A549 (cell line): Measurements from ENCODE around the gene LCN15. TPM values are rescaled to one million over a fixed set of nuclear protein-coding genes. Genes with fewer than 3 reads are reported as not detected.

Experiments
- CBX2 ChIP-seq: fragments of 200-600 bp; sonication (generic); IDR thresholded peaks from 2 replicates; pipeline ENCODE4 v1.6.1; 2016; ENCODE audit warnings: low read depth, mild to moderate bottlenecking, borderline replicate concordance
- CEBPB ChIP-seq, 2 experiments: fragments of >200 bp in 1 of 2; sonication (Bioruptor Twin) in 1 of 2; formaldehyde crosslinking in 1 of 2; IDR thresholded peaks; 2 replicates each; pipeline ENCODE4 v1.6.1; 2012 to 2016
- EHF ChIP-seq: fragments of 250-450 bp; sonication (Bioruptor Pico); IDR thresholded peaks from 2 replicates; pipeline ENCODE4 v1.5.0; 2020; ENCODE audit warnings: mild to moderate bottlenecking
- EP300 ChIP-seq, 2 experiments: fragments of >200 bp; sonication (Bioruptor Twin); formaldehyde crosslinking; IDR thresholded peaks; 2 replicates in 1 of 2; 3 replicates in 1 of 2; pipeline ENCODE4 v1.6.1; 2016 to 2017
- FOSL2 ChIP-seq, 2 experiments: fragments of 450-650 bp in 1 of 2; fragments of >200 bp in 1 of 2; sonication (Bioruptor Twin) in 1 of 2; formaldehyde crosslinking; IDR thresholded peaks; 2 replicates each; pipeline versions ENCODE4 v1.5.0 to v1.6.1; 2016 to 2020; ENCODE audit warnings: mild to moderate bottlenecking in 1 of 2, moderate library complexity in 1 of 2
- GATA3 ChIP-seq: IDR thresholded peaks from 2 replicates; pipeline ENCODE4 v1.6.1; 2012; ENCODE audit warnings: borderline replicate concordance
- HDAC2 ChIP-seq: fragments of 200-600 bp; sonication (generic); IDR thresholded peaks from 2 replicates; pipeline ENCODE4 v1.6.1; 2016
- HOXB13 ChIP-seq: fragments of 250-450 bp; sonication (Bioruptor Pico); IDR thresholded peaks from 2 replicates; pipeline ENCODE4 v1.5.0; 2020; ENCODE audit warnings: low read depth, mild to moderate bottlenecking, moderate library complexity
- JUN ChIP-seq, 2 experiments: fragments of >200 bp; sonication (Bioruptor Twin); formaldehyde crosslinking; IDR thresholded peaks; 2 replicates in 1 of 2; 3 replicates in 1 of 2; pipeline ENCODE4 v1.6.1; 2016 to 2017
- JUNB ChIP-seq: fragments of >200 bp; sonication (Bioruptor Twin); formaldehyde crosslinking; IDR thresholded peaks from 2 replicates; pipeline ENCODE4 v1.6.1; 2016
- MYC ChIP-seq: IDR thresholded peaks from 2 replicates; pipeline ENCODE4 v1.6.1; 2012; ENCODE audit warnings: mild to moderate bottlenecking, inconsistent platforms, low read length, improper control_type of control experiment, borderline replicate concordance
- NPAS2 ChIP-seq: fragments of 250-450 bp; sonication (Bioruptor Pico); IDR thresholded peaks from 2 replicates; pipeline ENCODE4 v1.8.0; 2022; ENCODE audit warnings: mild to moderate bottlenecking, moderate library complexity, borderline replicate concordance
- PHF8 ChIP-seq: fragments of 200-600 bp; sonication (generic); IDR thresholded peaks from 2 replicates; pipeline ENCODE4 v1.6.1; 2016; ENCODE audit warnings: low read depth, mild to moderate bottlenecking, antibody characterized with exemption, moderate library complexity, borderline replicate concordance
- POLR2A ChIP-seq: IDR thresholded peaks from 2 replicates; pipeline ENCODE4 v1.6.1; 2012; ENCODE audit warnings: mild to moderate bottlenecking, low read length
- RARB ChIP-seq: fragments of 250-450 bp; sonication (Bioruptor Pico); IDR thresholded peaks from 2 replicates; pipeline ENCODE4 v1.8.0; 2021; ENCODE audit warnings: mild to moderate bottlenecking, moderate library complexity
- SREBF2 ChIP-seq: fragments of 450-650 bp; IDR thresholded peaks from 2 replicates; pipeline ENCODE4 v1.6.1; 2014; ENCODE audit warnings: mild to moderate bottlenecking, moderate library complexity
- ZC3H11A ChIP-seq: fragments of 450-650 bp; IDR thresholded peaks from 2 replicates; pipeline ENCODE4 v1.6.1; 2014; ENCODE audit warnings: antibody characterized with exemption, mild to moderate bottlenecking
- ZFP36 ChIP-seq: fragments of 450-650 bp; IDR thresholded peaks from 2 replicates; pipeline ENCODE4 v1.6.1; 2014; ENCODE audit warnings: borderline replicate concordance; ENCODE audit not compliant: partially characterized antibody
- ZNF302 ChIP-seq: fragments of 250-450 bp; sonication (Bioruptor Pico); IDR thresholded peaks from 2 replicates; pipeline ENCODE4 v1.9.0; 2021; ENCODE audit warnings: inconsistent platforms, mild to moderate bottlenecking, moderate library complexity
- polyA plus RNA-seq, 4 experiments: library from polyadenylated mRNA; depleted of rRNA in 3 of 4; stranded (reverse); fragments of >200 nt; fragmentation: RNase III in 1 of 4; extraction: RNeasy Plus Mini Kit Qiagen cat#74134 plus additional on column Dnase treatment in 1 of 4; gene quantifications; 2 replicates in 3 of 4; 3 replicates in 1 of 4; pipeline ENCODE4 v1.2.3, GENCODE V29; 2011 to 2017
- TF ChIP-seq, protein P1 (sequence below): fragments of 200-600 bp; sonication (generic); IDR thresholded peaks from 2 replicates; pipeline ENCODE4 v1.6.1; 2016; ENCODE audit warnings: antibody characterized with exemption, mild to moderate bottlenecking, moderate library complexity
- TF ChIP-seq, protein P2 (sequence below): fragments of 250-450 bp; sonication (Bioruptor Pico); IDR thresholded peaks from 2 replicates; pipeline ENCODE4 v1.5.0; 2020; ENCODE audit warnings: low read depth, mild to moderate bottlenecking, moderate library complexity
- TF ChIP-seq, protein P3 (sequence below): IDR thresholded peaks from 2 replicates; pipeline ENCODE4 v1.6.1; 2012; ENCODE audit warnings: low read depth, borderline replicate concordance
- TF ChIP-seq, protein P4 (sequence below): fragments of >200 bp; sonication (Bioruptor Twin); formaldehyde crosslinking; IDR thresholded peaks from 3 replicates; pipeline ENCODE4 v1.6.1; 2016
- TF ChIP-seq, protein P5 (sequence below): fragments of >200 bp; sonication (Bioruptor Twin); formaldehyde crosslinking; IDR thresholded peaks from 3 replicates; pipeline ENCODE4 v1.5.1; 2016

The LCN15 gene
- polyA plus RNA-seq, 2 of the 4 experiments (the other 2 are of a cell fraction): 0.09 to 0.10 TPM

DNA sequence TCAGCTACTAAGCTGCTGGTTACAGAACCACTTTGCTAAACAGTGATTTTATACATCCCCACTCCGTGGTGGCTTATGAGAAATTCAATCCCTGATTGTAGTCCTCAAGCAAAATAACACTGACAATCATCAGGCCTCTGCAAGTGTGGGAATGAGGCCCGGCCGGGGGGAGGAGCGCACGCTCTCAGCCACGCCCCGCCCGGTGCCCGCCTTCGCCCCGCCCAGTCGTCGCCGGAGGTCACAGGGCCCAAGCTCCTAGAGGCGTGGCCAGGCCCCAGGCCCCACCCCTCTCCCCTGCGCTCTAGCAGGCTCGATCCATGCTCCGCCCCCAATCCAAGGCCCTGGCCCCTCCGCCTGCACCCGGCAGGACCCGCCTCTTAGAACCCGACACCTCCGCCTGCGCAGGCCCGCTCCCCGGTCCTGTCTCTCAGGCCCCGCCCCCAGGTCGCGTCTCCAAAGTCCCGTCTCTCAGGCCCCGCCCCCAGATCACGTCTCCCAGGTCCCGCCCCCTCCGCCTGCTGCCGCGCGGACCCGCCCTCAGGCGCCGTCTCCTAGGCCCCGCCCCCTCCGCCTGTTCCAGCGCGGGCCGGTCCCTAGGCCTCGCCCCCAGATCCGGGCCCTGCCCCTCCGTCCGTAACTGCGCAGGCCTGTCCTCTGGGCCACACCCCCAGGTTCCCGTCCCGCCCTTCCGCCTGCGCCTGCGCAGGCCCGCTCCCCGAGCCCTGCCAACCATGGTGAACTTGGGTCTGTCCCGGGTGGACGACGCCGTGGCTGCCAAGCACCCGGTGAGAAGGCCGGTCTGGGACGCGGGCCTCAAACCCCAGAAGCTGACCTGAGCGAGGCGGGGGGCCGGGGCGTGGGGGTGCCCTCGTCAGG, 26.6 kb upstream of the LCN15 start, which contains the start of gene TMEM141 (continued):
- TF ChIP-seq, protein P1, sequence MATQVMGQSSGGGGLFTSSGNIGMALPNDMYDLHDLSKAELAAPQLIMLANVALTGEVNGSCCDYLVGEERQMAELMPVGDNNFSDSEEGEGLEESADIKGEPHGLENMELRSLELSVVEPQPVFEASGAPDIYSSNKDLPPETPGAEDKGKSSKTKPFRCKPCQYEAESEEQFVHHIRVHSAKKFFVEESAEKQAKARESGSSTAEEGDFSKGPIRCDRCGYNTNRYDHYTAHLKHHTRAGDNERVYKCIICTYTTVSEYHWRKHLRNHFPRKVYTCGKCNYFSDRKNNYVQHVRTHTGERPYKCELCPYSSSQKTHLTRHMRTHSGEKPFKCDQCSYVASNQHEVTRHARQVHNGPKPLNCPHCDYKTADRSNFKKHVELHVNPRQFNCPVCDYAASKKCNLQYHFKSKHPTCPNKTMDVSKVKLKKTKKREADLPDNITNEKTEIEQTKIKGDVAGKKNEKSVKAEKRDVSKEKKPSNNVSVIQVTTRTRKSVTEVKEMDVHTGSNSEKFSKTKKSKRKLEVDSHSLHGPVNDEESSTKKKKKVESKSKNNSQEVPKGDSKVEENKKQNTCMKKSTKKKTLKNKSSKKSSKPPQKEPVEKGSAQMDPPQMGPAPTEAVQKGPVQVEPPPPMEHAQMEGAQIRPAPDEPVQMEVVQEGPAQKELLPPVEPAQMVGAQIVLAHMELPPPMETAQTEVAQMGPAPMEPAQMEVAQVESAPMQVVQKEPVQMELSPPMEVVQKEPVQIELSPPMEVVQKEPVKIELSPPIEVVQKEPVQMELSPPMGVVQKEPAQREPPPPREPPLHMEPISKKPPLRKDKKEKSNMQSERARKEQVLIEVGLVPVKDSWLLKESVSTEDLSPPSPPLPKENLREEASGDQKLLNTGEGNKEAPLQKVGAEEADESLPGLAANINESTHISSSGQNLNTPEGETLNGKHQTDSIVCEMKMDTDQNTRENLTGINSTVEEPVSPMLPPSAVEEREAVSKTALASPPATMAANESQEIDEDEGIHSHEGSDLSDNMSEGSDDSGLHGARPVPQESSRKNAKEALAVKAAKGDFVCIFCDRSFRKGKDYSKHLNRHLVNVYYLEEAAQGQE: no peak
- TF ChIP-seq MYC (peak; percentile 40; the same call in 1 of the 2 replicates), PHF8 (no peak), EHF (CRISPR knock-in tag) (no peak), HDAC2 (no peak), GATA3 (no peak), JUN (IDR thresholded peaks at IDR 0.05) (peak in 1 of 2 experiments; percentile 24; a peak in 1 of 5 replicates), CBX2 (no peak), HOXB13 (CRISPR knock-in tag) (no peak), NPAS2 (CRISPR knock-in tag) (no peak), SREBF2 (no peak), CEBPB (IDR thresholded peaks at IDR 0.05) (no peak), ZFP36 (no peak), POLR2A (peak; percentile 75), EP300 (IDR thresholded peaks at IDR 0.05) (no peak), ZNF302 (CRISPR knock-in tag) (no peak), ZC3H11A (no peak), RARB (CRISPR knock-in tag) (no peak), FOSL2 (IDR thresholded peaks at IDR 0.05) (no peak), FOSL2 (CRISPR knock-in tag; IDR thresholded peaks at IDR 0.05) (no peak), JUNB (no peak)
- TF ChIP-seq, protein P2, sequence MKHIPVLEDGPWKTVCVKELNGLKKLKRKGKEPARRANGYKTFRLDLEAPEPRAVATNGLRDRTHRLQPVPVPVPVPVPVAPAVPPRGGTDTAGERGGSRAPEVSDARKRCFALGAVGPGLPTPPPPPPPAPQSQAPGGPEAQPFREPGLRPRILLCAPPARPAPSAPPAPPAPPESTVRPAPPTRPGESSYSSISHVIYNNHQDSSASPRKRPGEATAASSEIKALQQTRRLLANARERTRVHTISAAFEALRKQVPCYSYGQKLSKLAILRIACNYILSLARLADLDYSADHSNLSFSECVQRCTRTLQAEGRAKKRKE: no peak
- TF ChIP-seq, protein P3, sequence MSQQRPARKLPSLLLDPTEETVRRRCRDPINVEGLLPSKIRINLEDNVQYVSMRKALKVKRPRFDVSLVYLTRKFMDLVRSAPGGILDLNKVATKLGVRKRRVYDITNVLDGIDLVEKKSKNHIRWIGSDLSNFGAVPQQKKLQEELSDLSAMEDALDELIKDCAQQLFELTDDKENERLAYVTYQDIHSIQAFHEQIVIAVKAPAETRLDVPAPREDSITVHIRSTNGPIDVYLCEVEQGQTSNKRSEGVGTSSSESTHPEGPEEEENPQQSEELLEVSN: peak; percentile 83
- TF ChIP-seq, protein P4, sequence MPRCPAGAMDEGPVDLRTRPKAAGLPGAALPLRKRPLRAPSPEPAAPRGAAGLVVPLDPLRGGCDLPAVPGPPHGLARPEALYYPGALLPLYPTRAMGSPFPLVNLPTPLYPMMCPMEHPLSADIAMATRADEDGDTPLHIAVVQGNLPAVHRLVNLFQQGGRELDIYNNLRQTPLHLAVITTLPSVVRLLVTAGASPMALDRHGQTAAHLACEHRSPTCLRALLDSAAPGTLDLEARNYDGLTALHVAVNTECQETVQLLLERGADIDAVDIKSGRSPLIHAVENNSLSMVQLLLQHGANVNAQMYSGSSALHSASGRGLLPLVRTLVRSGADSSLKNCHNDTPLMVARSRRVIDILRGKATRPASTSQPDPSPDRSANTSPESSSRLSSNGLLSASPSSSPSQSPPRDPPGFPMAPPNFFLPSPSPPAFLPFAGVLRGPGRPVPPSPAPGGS: no peak
- TF ChIP-seq, protein P5, sequence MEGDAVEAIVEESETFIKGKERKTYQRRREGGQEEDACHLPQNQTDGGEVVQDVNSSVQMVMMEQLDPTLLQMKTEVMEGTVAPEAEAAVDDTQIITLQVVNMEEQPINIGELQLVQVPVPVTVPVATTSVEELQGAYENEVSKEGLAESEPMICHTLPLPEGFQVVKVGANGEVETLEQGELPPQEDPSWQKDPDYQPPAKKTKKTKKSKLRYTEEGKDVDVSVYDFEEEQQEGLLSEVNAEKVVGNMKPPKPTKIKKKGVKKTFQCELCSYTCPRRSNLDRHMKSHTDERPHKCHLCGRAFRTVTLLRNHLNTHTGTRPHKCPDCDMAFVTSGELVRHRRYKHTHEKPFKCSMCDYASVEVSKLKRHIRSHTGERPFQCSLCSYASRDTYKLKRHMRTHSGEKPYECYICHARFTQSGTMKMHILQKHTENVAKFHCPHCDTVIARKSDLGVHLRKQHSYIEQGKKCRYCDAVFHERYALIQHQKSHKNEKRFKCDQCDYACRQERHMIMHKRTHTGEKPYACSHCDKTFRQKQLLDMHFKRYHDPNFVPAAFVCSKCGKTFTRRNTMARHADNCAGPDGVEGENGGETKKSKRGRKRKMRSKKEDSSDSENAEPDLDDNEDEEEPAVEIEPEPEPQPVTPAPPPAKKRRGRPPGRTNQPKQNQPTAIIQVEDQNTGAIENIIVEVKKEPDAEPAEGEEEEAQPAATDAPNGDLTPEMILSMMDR: no peak
